ENCODE results near the gene FSTL3. TPM values are rescaled to one million over a fixed set of nuclear protein-coding genes. Genes with fewer than 3 reads are reported as not detected.

Gene FSTL3
- total RNA-seq, 2 experiments from 2014 or later: 9.3 to 9.8 TPM

DNA sequence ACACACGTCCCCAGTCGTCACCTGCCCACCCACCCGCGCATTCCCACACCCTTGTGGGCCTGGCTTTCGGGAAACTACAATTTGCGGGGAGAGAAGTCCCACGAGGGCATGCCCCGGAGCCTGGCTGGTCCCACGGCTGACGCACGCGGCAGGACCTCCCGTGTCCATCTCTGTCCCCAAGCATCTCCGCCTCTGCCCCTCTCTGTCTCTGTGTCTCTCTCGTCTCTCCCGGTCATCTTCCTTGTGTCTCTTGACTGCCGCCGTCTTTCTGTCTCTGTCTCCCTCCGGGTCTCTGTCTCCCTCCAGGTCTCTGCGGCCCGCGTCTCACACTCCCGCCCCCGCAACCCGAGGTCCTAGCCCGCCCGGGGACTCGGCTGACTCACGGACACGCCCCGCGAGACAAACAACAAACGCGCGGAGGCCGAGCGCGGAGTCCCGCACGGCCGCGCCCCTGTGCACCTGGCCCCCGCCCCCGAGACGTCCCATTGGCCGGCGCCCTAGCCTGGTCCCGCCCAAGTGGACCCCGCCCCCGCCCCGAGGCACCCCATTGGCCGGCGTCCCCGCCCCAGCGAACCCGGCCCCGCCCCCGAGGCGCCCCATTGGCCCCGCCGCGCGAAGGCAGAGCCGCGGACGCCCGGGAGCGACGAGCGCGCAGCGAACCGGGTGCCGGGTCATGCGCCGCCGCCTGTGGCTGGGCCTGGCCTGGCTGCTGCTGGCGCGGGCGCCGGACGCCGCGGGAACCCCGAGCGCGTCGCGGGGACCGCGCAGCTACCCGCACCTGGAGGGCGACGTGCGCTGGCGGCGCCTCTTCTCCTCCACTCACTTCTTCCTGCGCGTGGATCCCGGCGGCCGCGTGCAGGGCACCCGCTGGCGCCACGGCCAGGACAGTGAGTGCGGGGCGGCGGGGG is 36.7 kb upstream of the FSTL3 start, which contains the start of gene FGF22:
Gene FGF22, plus strand, starts transcription at position 627 of the 908 bp plus-strand sequence. Its CDS starts 47 bp downstream, at position 674.
- H3K4me1 Mint-ChIP-seq (ENCODE audit: low read depth): peaks cover 7% of the 10 kb centered on the region
- intact Hi-C loops (cut with micrococcal nuclease): no loop called here
- no peak within 1 kb of the TSS for H3K27ac Mint-ChIP-seq
- H3K4me3 Mint-ChIP-seq: peak within 1 kb of the TSS; percentile 65
- H3K27me3 Mint-ChIP-seq (ENCODE audit: low read depth): no peaks in the 10 kb centered on the region
- CTCF ChIA-PET: no interaction called here
- peak; percentile 91 for DNase-seq
- H3K9me3 Mint-ChIP-seq: no peaks in the 10 kb centered on the region
- peaks cover 5% of the 10 kb centered on the region for H3K36me3 Mint-ChIP-seq (ENCODE audit: low read depth)

DNA sequence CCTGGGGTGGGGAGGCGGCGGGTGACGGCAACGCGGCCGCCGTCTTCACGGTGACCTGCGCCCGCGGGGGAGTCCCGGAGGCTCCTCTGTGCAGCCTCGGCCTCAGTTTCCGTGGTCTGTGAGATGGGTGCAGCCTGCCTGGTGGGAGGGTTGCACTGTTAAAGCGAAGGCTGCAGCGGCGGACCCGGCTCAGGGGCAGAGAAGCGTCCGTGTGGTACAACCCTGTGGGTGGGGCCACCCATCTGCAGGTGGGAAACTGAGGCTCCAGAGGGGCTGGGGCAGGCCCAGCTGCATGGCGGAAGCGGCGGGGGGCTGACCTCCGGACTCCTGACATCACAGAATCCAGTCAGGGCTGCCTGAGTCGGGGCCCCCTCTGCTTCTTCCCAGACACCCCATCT is 36.0 kb upstream of the FSTL3 start:
- Mint-ChIP-seq H3K4me3 (no peak overlapping the region), H3K36me3 (ENCODE audit: low read depth) (peaks cover 8% of the 10 kb centered on the region), H3K27ac (no peak overlapping the region), H3K9me3 (no peaks in the 10 kb centered on the region), H3K27me3 (ENCODE audit: low read depth) (no peaks in the 10 kb centered on the region), H3K4me1 (ENCODE audit: low read depth) (peaks cover 7% of the 10 kb centered on the region)
- CTCF ChIA-PET: no interaction called here
- no peak for DNase-seq
- intact Hi-C loops (cut with micrococcal nuclease): no loop called here

DNA sequence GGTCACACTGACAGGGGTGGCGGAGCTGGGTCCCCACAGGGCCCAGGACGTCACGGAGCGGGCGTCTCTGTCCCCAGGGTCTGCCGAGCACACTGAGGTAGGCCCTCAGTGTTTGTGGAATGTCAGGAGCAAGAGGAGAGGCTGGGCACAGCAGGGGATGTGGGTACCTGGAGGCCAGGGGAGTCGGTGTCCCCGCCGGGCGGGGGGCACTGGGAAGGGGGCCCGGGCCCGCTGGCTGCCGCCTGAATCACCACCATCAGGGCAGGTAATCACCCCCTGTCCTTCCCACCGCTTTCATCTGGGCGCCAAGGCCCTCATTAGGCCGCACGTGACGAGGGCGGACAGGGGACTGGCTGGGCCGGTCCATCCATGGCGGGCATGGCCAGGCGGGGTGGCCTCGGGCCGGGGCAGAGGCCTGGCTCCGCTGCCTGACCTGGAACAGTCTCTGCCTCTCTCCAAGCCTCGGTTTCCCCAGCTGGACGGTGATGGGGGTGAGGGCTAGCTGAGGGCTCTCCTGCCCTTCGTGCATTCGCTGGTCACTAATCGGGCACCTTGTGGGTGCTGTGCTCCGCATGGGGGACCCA is 35.5 kb upstream of the FSTL3 start:
- CTCF ChIA-PET: interaction anchor here (1.4 kb wide), 1 partner anchor 19 kb away, joined by 3 read pairs; no protein-coding TSS in a partner anchor
- intact Hi-C loops (cut with micrococcal nuclease): no loop called here
- Mint-ChIP-seq H3K27ac (no peak overlapping the region), H3K36me3 (ENCODE audit: low read depth) (peaks cover 8% of the 10 kb centered on the region), H3K27me3 (ENCODE audit: low read depth) (no peaks in the 10 kb centered on the region), H3K9me3 (no peaks in the 10 kb centered on the region), H3K4me1 (ENCODE audit: low read depth) (peaks cover 7% of the 10 kb centered on the region), H3K4me3 (no peak overlapping the region)
- no peak for DNase-seq

DNA sequence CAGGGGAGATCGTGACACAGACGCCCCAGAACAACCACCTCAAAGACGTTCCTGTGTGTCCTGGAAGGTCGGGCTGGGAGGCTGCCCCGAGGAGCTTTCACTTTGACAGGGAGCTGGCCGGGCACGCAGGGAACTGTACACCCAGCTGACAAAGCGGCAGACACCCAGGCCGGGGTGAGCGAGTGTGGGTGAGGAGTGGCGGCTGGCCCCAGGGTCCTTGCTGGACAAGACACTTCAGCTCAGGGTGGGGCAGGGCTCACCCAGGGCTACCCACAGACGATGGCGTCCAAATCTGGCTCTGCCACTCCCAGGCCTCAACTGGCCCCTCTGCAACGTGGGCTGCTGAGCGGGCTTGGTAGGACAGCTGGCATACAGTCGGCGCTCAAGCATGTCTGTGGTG is 34.5 kb upstream of the FSTL3 start:
- CTCF ChIA-PET: interaction anchor here (1.4 kb wide), 1 partner anchor 18 kb away, joined by 3 read pairs; no protein-coding TSS in a partner anchor
- H3K27me3 Mint-ChIP-seq (ENCODE audit: low read depth): no peaks in the 10 kb centered on the region
- no peak overlapping the region for H3K27ac Mint-ChIP-seq
- peaks cover 7% of the 10 kb centered on the region for H3K4me1 Mint-ChIP-seq (ENCODE audit: low read depth)
- H3K4me3 Mint-ChIP-seq: no peak overlapping the region
- peaks cover 9% of the 10 kb centered on the region for H3K36me3 Mint-ChIP-seq (ENCODE audit: low read depth)
- intact Hi-C loops (cut with micrococcal nuclease): no loop called here
- no peak for DNase-seq
- H3K9me3 Mint-ChIP-seq: no peaks in the 10 kb centered on the region

DNA sequence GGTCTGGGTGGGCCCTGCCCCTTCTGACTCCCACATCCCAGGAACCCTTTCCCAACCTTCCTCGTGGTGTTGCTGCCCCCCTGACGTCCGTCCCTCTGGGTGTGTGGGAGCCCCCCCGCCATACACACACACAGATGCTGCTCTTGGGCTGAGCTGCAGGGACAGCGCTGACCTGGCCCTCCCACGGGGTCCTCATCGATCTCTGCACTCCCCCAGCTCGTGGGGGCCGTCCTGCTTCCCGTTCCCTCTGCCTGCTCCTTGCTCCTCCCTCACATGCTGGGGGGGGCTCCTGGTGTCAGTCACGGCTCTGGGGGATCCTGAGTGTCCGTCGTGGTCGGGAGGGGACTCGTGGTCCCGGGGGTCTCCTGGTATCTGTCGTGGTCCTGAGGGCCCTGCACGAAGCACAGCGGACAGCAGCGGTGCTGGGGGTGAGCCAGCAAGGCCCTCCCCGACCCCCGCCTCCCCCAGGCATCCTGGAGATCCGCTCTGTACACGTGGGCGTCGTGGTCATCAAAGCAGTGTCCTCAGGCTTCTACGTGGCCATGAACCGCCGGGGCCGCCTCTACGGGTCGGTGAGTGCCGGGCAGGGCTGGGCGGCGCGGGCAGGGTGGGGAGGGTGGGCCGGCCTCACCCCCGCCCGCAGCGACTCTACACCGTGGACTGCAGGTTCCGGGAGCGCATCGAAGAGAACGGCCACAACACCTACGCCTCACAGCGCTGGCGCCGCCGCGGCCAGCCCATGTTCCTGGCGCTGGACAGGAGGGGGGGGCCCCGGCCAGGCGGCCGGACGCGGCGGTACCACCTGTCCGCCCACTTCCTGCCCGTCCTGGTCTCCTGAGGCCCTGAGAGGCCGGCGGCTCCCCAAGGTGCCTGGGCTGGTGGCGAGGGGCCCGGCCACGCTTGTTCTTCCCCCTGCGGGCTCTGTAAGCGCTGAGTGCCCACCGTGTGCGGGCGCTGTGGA is 33.1 kb upstream of the FSTL3 start:
- no peak overlapping the region for H3K27ac Mint-ChIP-seq
- H3K4me1 Mint-ChIP-seq (ENCODE audit: low read depth): peaks cover 7% of the 10 kb centered on the region
- no peak overlapping the region for H3K4me3 Mint-ChIP-seq
- peaks cover 11% of the 10 kb centered on the region for H3K36me3 Mint-ChIP-seq (ENCODE audit: low read depth)
- DNase-seq: no peak
- no peaks in the 10 kb centered on the region for H3K9me3 Mint-ChIP-seq
- H3K27me3 Mint-ChIP-seq (ENCODE audit: low read depth): no peaks in the 10 kb centered on the region
- intact Hi-C loops (cut with micrococcal nuclease): no loop called here
- CTCF ChIA-PET: no interaction called here

DNA sequence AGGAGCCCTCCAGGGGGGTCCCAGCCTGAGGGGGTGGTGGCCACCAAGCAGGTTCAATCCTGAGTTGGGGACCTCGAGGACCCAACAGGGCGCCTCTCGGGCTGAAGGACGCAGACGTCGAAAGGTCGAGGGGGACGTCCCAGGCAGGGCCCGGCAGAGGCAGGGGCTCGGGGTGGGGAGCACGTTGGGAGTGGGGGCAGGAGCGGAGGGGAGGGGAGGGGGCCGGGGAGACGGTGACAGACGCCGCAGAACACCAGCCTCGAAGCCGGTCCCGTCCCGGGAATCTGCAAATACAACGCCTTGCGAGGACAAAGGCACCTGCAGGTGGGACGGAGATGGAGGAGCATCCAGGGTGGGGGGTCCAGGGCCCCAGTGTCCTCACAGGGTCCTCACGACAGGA is 32.5 kb upstream of the FSTL3 start:
- no peak overlapping the region for H3K27ac Mint-ChIP-seq
- H3K36me3 Mint-ChIP-seq (ENCODE audit: low read depth): peaks cover 13% of the 10 kb centered on the region
- no peak for DNase-seq
- H3K4me3 Mint-ChIP-seq: no peak overlapping the region
- intact Hi-C loops (cut with micrococcal nuclease): no loop called here
- no peaks in the 10 kb centered on the region for H3K27me3 Mint-ChIP-seq (ENCODE audit: low read depth)
- CTCF ChIA-PET: no interaction called here
- H3K9me3 Mint-ChIP-seq: no peaks in the 10 kb centered on the region
- H3K4me1 Mint-ChIP-seq (ENCODE audit: low read depth): peaks cover 7% of the 10 kb centered on the region

DNA sequence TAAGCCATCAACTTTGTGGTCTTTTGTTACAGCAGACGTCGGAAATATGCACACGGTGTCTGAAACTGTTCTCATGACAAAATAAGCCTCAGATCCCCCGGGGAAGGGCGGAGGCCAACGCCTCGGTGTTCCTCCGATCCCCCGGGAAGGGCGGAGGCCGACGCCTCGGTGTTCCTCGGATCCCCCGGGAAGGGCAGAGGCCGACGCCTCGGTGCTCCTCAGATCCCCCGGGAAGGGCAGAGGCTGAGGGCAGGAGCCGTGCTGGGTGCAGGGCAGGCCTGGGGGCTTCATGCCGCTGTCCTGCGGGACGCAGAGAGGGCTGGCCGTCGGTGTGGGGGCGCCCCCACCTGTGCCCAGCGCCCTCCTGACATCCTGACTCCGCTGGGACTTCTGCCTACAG is 31.8 kb upstream of the FSTL3 start:
- no peak for DNase-seq
- intact Hi-C loops (cut with micrococcal nuclease): no loop called here
- H3K27ac Mint-ChIP-seq: no peak overlapping the region
- no peaks in the 10 kb centered on the region for H3K9me3 Mint-ChIP-seq
- peaks cover 13% of the 10 kb centered on the region for H3K36me3 Mint-ChIP-seq (ENCODE audit: low read depth)
- CTCF ChIA-PET: no interaction called here
- peaks cover 3% of the 10 kb centered on the region for H3K4me1 Mint-ChIP-seq (ENCODE audit: low read depth)
- no peak overlapping the region for H3K4me3 Mint-ChIP-seq
- H3K27me3 Mint-ChIP-seq (ENCODE audit: low read depth): no peaks in the 10 kb centered on the region

DNA sequence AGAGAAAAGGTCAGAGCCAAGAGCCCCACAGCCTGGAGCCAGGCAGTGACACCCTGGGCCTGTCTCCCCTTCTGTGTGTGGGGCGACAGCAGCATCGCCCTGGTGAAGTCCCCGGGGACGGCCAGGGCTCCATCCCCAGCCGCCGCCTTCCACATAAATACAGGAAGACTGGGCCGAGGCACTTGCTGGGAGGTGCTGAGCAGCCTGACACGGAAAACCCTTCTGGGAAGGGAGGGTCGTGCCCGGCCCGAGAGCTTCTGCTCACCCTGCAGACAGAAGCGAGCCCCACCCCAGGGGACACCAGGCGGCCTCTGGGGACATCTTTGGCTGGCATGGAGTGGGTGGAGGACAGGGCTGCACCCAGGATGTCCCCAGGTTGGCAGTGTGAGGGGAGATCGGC is 31.4 kb upstream of the FSTL3 start:
- H3K4me3 Mint-ChIP-seq: no peak overlapping the region
- CTCF ChIA-PET: no interaction called here
- intact Hi-C loops (cut with micrococcal nuclease): no loop called here
- peak overlapping the region; percentile 36 for H3K27ac Mint-ChIP-seq
- peaks cover 13% of the 10 kb centered on the region for H3K36me3 Mint-ChIP-seq (ENCODE audit: low read depth)
- H3K27me3 Mint-ChIP-seq (ENCODE audit: low read depth): no peaks in the 10 kb centered on the region
- H3K4me1 Mint-ChIP-seq (ENCODE audit: low read depth): peaks cover 2% of the 10 kb centered on the region
- no peak for DNase-seq
- no peaks in the 10 kb centered on the region for H3K9me3 Mint-ChIP-seq

DNA sequence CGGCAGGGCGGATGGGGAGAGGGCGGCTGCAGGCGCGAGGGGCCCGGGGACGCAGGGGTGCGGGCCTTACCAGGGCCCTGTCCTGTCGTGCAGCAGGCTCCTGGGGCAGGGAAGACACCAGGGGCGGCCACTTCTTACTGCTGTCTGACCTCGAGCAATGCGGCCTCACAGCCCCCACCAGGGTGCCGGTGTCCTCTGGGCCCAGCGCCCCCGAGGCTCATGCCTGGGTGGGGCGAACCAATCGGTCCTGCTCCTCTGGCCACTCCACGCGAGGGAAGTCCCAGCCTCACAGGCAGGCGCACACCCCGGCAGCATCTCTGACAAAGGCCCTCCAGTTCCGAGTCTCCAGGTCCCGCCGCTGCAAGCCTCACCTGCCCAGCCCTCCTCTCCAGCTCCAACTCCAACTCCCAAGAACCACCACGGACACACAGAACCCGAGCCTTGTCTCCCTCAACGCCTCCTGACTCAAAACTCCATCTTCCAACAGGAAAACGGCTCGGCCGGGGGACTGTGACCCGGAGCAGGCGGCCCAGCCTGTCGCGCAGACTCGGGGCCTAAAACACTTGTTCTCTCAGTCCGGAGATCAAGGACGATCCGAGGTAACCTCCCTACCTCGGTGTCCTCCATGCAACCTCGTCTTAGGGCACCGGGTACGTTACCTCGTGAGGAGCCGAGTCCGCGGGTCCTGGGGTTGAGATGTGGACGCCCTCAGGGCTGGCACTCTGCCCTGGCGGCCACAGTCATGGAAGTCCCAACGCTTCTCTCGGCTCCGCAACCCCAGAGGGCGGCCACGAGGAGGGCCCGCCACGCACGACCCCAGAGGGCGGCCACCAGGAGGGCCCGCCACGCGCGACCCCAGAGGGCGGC is 30.0 kb upstream of the FSTL3 start:
- CTCF ChIA-PET: no interaction called here
- H3K9me3 Mint-ChIP-seq: no peaks in the 10 kb centered on the region
- H3K4me3 Mint-ChIP-seq: no peak overlapping the region
- no peak for DNase-seq
- intact Hi-C loops (cut with micrococcal nuclease): no loop called here
- H3K27me3 Mint-ChIP-seq (ENCODE audit: low read depth): no peaks in the 10 kb centered on the region
- peaks cover 15% of the 10 kb centered on the region for H3K36me3 Mint-ChIP-seq (ENCODE audit: low read depth)
- H3K4me1 Mint-ChIP-seq (ENCODE audit: low read depth): no peaks in the 10 kb centered on the region
- H3K27ac Mint-ChIP-seq: no peak overlapping the region

DNA sequence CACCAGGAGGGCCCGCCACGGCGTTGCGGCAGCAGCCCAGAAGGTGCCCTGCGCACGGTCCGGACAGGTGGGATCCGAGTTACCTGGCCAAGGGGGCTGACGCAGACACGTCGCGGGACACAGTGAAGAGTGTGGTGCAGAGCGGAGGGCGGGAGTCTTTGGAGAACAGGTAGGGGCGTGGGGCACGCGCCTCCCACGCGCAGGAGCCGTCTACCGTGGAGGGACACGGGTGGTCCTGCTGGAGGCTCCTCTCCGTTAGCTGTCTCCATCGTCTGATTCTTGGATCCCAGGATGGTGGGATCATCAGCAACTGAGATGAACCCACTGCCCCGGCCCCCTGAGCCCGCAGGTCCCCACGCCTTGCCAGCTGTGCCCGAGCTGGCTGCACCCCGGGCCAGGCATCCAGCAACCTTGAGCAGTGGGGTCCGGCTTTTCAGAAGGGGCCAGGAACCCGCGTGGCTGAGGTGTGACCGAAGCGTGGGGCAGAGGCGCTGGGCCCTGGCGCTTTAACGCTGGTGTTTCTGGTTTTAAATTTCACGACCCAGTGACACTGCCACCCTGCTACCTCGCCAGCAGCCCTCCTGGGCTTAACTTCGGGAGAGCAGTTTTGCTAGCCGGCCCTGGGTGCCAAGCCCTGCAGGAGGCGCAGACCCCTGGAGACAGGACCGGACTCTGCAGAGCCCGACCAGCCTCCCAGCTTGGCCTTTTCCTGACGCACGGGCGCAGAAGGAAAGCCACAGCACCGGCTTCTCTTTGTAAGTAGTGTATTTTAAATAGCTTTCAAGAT is 29.2 kb upstream of the FSTL3 start:
- Mint-ChIP-seq H3K27ac (no peak overlapping the region), H3K36me3 (ENCODE audit: low read depth) (peaks cover 15% of the 10 kb centered on the region), H3K4me3 (no peak overlapping the region), H3K4me1 (ENCODE audit: low read depth) (no peaks in the 10 kb centered on the region), H3K27me3 (ENCODE audit: low read depth) (no peaks in the 10 kb centered on the region), H3K9me3 (no peaks in the 10 kb centered on the region)
- intact Hi-C loops (cut with micrococcal nuclease): no loop called here
- CTCF ChIA-PET: no interaction called here
- no peak for DNase-seq

DNA sequence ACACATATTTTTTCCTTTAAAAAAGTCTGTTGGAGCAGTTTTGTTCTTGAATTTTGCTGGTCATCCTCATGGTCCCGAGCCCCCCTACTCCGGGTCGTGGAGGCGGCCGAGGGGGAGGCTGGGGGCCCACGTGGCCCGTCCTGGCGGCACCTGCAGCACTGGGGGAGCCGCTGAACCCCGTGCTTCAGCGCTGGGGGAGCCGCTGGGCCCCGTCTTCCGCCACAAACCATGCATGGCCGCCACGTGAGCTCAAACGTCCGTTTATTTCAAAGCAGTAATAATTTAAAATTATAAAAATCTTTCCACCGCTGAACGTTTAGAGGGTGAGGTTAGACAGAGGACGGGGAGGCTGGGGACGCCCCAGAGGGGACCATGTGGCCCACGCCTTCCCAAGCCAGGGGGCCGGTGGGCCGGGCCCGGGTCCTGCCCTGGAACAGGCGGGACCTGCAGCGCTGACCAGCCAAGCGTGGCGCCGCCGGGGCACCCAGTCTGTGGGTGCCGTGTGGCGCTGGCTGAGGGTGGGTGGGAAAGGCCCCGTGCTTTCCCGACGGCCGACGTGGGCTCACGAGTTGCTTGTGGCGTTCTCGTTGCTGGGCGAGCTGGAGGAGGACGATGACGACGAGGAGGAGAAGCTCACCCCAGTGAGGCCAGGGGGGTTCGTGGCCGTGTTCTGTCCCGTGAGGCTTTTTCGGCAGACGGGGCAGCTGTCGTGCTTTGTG is 28.5 kb upstream of the FSTL3 start:
- intact Hi-C loops (cut with micrococcal nuclease): no loop called here
- no peaks in the 10 kb centered on the region for H3K9me3 Mint-ChIP-seq
- H3K27me3 Mint-ChIP-seq (ENCODE audit: low read depth): no peaks in the 10 kb centered on the region
- CTCF ChIA-PET: no interaction called here
- no peak overlapping the region for H3K4me3 Mint-ChIP-seq
- H3K27ac Mint-ChIP-seq: no peak overlapping the region
- H3K4me1 Mint-ChIP-seq (ENCODE audit: low read depth): no peaks in the 10 kb centered on the region
- peaks cover 15% of the 10 kb centered on the region for H3K36me3 Mint-ChIP-seq (ENCODE audit: low read depth)
- DNase-seq: no peak
